Keratinocyte (primary cell): ENCODE measurements around the gene ARHGAP45. TPM values are rescaled to one million over a fixed set of nuclear protein-coding genes. Genes with fewer than 3 reads are reported as not detected.

Experiments
- DNase-seq: peaks from one replicate; pipeline ENCODE4 v3.0.0-alpha.2; 2011; ENCODE audit warnings: low read depth, missing footprints, low spot score
- FAIRE-seq: peaks from 2 replicates; lab custom pipeline; 2011; peaks lifted over from hg19 to GRCh38; lab: Jason Lieb, UNC
- H2AFZ ChIP-seq: 2 replicates; pipeline ENCODE4 v1.6.0; 2012; ENCODE audit warnings: low read length, control low read depth, inconsistent platforms; ENCODE audit not compliant: control insufficient read depth
- H3K27ac ChIP-seq: 2 replicates; pipeline ENCODE4 v1.5.1; 2011; ENCODE audit warnings: low read length; ENCODE audit not compliant: control insufficient read depth, insufficient read depth
- H3K27me3 ChIP-seq: 3 replicates; pipeline ENCODE4 v1.6.0; 2011; ENCODE audit warnings: low read length; ENCODE audit not compliant: control insufficient read depth, insufficient read depth; ENCODE audit errors: extremely low read depth
- H3K36me3 ChIP-seq, 2 experiments: 2 replicates in 1 of 2; 3 replicates in 1 of 2; pipeline ENCODE4 v1.5.1; 2011; ENCODE audit warnings: low read length in 2 of 2, mild to moderate bottlenecking in 1 of 2; ENCODE audit not compliant: control insufficient read depth in 2 of 2, insufficient read depth in 2 of 2; ENCODE audit errors: extremely low read depth in 1 of 2
- H3K4me1 ChIP-seq: 3 replicates; pipeline ENCODE4 v1.5.1; 2011; ENCODE audit warnings: low read length; ENCODE audit not compliant: control insufficient read depth, insufficient read depth; ENCODE audit errors: extremely low read depth
- H3K4me2 ChIP-seq: 3 replicates; pipeline ENCODE4 v1.6.0; 2011; ENCODE audit warnings: low read depth, low read length; ENCODE audit not compliant: control insufficient read depth, insufficient read depth; ENCODE audit errors: extremely low read depth
- H3K4me3 ChIP-seq, 3 experiments: fragments of 200-600 bp in 1 of 3; sonication (generic) in 1 of 3; 2 replicates in 2 of 3; 3 replicates in 1 of 3; pipeline ENCODE4 v1.5.1; 2011 to 2016; ENCODE audit warnings: low read length in 3 of 3, mild to moderate bottlenecking in 3 of 3, control low read depth in 2 of 3, inconsistent platforms in 1 of 3, low read depth in 1 of 3, mixed read lengths in 1 of 3, mixed run types in 1 of 3, moderate library complexity in 1 of 3; ENCODE audit not compliant: control insufficient read depth in 2 of 3, insufficient read depth in 2 of 3; ENCODE audit errors: extremely low read depth in 1 of 3
- H3K79me2 ChIP-seq: 2 replicates; pipeline ENCODE4 v1.6.0; 2012; ENCODE audit warnings: low read length; ENCODE audit not compliant: control insufficient read depth, insufficient read depth
- H3K9ac ChIP-seq: 3 replicates; pipeline ENCODE4 v1.6.0; 2011; ENCODE audit warnings: low read length; ENCODE audit not compliant: control insufficient read depth, insufficient read depth; ENCODE audit errors: extremely low read depth
- H3K9me1 ChIP-seq: 3 replicates; pipeline ENCODE4 v1.6.0; 2011; ENCODE audit warnings: low read length; ENCODE audit not compliant: control insufficient read depth, insufficient read depth; ENCODE audit errors: extremely low read depth
- H3K9me3 ChIP-seq: 2 replicates; pipeline ENCODE4 v1.5.1; 2012; ENCODE audit warnings: low read depth, low read length; ENCODE audit not compliant: control insufficient read depth
- H4K20me1 ChIP-seq: 3 replicates; pipeline ENCODE4 v1.6.0; 2011; ENCODE audit warnings: low read length; ENCODE audit not compliant: control insufficient read depth, insufficient read depth; ENCODE audit errors: extremely low read depth
- CTCF ChIP-seq, 3 experiments: IDR thresholded peaks in 1 of 3; conservative IDR thresholded peaks in 1 of 3; optimal IDR thresholded peaks in 1 of 3; 2 replicates in 2 of 3; 3 replicates in 1 of 3; pipeline versions ENCODE3 to v1.5.1; 2011; ENCODE audit warnings: low read length in 3 of 3, mild to moderate bottlenecking in 3 of 3, moderate library complexity in 2 of 3, control low read depth in 1 of 3, inconsistent platforms in 1 of 3; ENCODE audit not compliant: insufficient read depth in 2 of 3; ENCODE audit errors: extremely low read depth in 1 of 3
- EZH2 ChIP-seq: IDR thresholded peaks from one replicate; pipeline ENCODE4 v1.6.1; 2012; ENCODE audit warnings: inconsistent platforms, mild to moderate bottlenecking, low read length, moderate library complexity
- dilution Hi-C: fragments of 300-500 bp; cut with MboI; formaldehyde crosslinking; loops from one replicate; pipeline ENCODE4 v1.7.0; 2020; ENCODE audit warnings: low sequenced_read_pairs; ENCODE audit not compliant: extremely low pct_ligation_motif_present
- polyA plus RNA-seq, 5 experiments: library from polyadenylated mRNA; depleted of rRNA in 3 of 5; stranded (reverse) in 3 of 5; stranded (forward) in 1 of 5; unstranded in 1 of 5; fragments of >200 nt; gene quantifications; 1 replicate in 1 of 5; 2 replicates in 3 of 5; 3 replicates in 1 of 5; pipeline versions ENCODE4 v1.2.1 to v1.2.3, GENCODE V29; 2011 to 2012; ENCODE audit warnings: missing spikeins in 2 of 5, low read depth in 1 of 5, low replicate concordance in 1 of 5

The ARHGAP45 gene
- polyA plus RNA-seq, 1 donor (not counting 4 experiments of a cell fraction or from before 2014, with no cell fraction given): 0.56 TPM

DNA sequence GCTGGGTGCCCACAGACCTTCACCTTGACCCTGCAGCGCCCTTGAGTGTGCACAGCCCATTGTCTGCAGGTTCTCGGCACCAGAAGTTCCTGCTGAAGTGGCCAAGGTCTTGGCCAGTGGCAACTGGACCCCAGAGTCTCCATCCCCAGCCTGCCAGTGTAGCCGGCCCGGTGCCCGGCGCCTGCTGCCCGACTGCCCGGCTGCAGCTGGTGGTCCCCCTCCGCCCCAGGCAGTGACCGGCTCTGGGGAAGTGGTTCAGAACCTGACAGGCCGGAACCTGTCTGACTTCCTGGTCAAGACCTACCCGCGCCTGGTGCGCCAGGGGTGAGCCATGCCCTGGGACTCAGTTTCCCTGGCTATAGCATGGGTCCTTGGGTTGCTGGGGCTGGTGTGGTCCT, 11.9 kb upstream of the ARHGAP45 start:
- no peak for FAIRE-seq
- TF ChIP-seq CTCF (optimal IDR thresholded peaks at IDR 0.05 in 1 of 3, IDR thresholded peaks at IDR 0.05 in 1 of 3, conservative IDR thresholded peaks at IDR 0.05 in 1 of 3; ENCODE audit: extremely low read depth in 1 of 3, insufficient read depth in 2 of 3, low read length in 3 of 3) (no peak), EZH2 (no peak)

DNA sequence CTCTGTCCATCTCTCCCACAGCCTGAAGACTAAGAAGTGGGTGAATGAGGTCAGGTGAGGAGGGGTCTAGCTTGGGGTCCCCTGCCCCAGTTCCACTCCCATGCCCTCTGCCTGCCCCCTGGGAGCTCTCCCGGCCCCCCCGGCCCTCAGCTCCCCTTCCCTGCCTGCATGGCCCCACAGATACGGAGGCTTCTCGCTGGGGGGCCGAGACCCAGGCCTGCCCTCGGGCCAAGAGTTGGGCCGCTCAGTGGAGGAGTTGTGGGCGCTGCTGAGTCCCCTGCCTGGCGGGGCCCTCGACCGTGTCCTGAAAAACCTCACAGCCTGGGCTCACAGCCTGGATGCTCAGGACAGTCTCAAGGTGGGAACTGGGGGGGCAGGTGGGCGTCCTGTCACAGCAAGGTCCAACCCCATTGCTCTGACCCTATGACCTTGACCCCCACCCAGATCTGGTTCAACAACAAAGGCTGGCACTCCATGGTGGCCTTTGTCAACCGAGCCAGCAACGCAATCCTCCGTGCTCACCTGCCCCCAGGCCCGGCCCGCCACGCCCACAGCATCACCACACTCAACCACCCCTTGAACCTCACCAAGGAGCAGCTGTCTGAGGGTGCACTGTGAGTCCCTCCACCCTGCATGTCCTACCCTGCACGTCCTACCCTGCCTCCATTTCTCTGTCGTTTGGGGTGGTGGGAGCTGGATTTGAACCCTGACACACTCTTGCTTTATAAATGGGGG, 10.9 kb upstream of the ARHGAP45 start:
- Histone ChIP-seq H3K4me3 (no peak overlapping the region), H3K36me3 (peaks cover 13 to 30% of the 10 kb centered on the region in 2 experiments), H3K4me1 (no peaks in the 10 kb centered on the region), H3K27ac (no peak overlapping the region), H3K9me3 (peaks cover 28% of the 10 kb centered on the region), H3K9me1 (no peaks in the 10 kb centered on the region), H3K27me3 (no peaks in the 10 kb centered on the region), H3K9ac (no peak overlapping the region), H4K20me1 (no peaks in the 10 kb centered on the region), H3K4me2 (no peak overlapping the region), H2AFZ (no peak overlapping the region), H3K79me2 (no peaks in the 10 kb centered on the region)
- no peak for DNase-seq
- no peak for FAIRE-seq
- dilution Hi-C loops: no loop called here
- no peak for TF ChIP-seq EZH2
- no peak for TF ChIP-seq CTCF (optimal IDR thresholded peaks at IDR 0.05 in 1 of 3, IDR thresholded peaks at IDR 0.05 in 1 of 3, conservative IDR thresholded peaks at IDR 0.05 in 1 of 3; ENCODE audit: extremely low read depth in 1 of 3, insufficient read depth in 2 of 3, low read length in 3 of 3)

More for the DNA sequence above, 11.9 kb upstream of the ARHGAP45 start:
- Histone ChIP-seq H3K36me3 (peaks cover 13 to 30% of the 10 kb centered on the region in 2 experiments), H3K79me2 (no peaks in the 10 kb centered on the region), H3K9ac (no peak overlapping the region), H3K4me1 (no peaks in the 10 kb centered on the region), H4K20me1 (no peaks in the 10 kb centered on the region), H3K9me3 (peaks cover 28% of the 10 kb centered on the region), H3K9me1 (no peaks in the 10 kb centered on the region), H2AFZ (no peak overlapping the region), H3K27me3 (no peaks in the 10 kb centered on the region), H3K4me2 (no peak overlapping the region), H3K4me3 (no peak overlapping the region), H3K27ac (no peak overlapping the region)
- DNase-seq: no peak
- dilution Hi-C loops: no loop called here
